Mucosa of descending colon (tissue), 3 donors: ENCODE measurements around the gene FALEC. TPM values are rescaled to one million over a fixed set of nuclear protein-coding genes. Genes with fewer than 3 reads are reported as not detected.

Experiments
- ATAC-seq: fragments of 200-7000 bp; cut with Tn5 transposase; one replicate; pipeline ENCODE4 v1.9.1; 2020; ENCODE audit warnings: mild to moderate bottlenecking, moderate library complexity
- DNase-seq, 3 donors: peaks; one replicate each; pipeline ENCODE4 v3.0.0-alpha.2; 2020
- H3K36me3 ChIP-seq: fragments of 200-600 bp; one replicate; pipeline ENCODE4 v1.8.0; 2021; ENCODE audit warnings: low read depth, mild to moderate bottlenecking
- H3K4me1 ChIP-seq: fragments of 200-600 bp; one replicate; pipeline ENCODE4 v1.8.0; 2021; ENCODE audit warnings: low read depth, mild to moderate bottlenecking
- H3K4me3 ChIP-seq: fragments of 200-600 bp; one replicate; pipeline ENCODE4 v1.8.0; 2021; ENCODE audit warnings: mild to moderate bottlenecking
- H3K9me3 ChIP-seq: fragments of 200-600 bp; one replicate; pipeline ENCODE4 v1.8.0; 2021; ENCODE audit warnings: mild to moderate bottlenecking
- CTCF ChIP-seq: fragments of 200-600 bp; IDR thresholded peaks from one replicate; pipeline ENCODE4 v1.8.0; 2022; ENCODE audit warnings: antibody characterized with exemption, mild to moderate bottlenecking
- intact Hi-C, 2 donors: fragments of 100-400 bp; cut with DNase I in 1 of 2; cut with micrococcal nuclease in 1 of 2; formaldehyde crosslinking; loops; one replicate each; pipeline versions ENCODE4 v1.11.0 to v1.11.1; 2022; cut with DNase I, micrococcal nuclease
- long read RNA-seq, 2 donors: library from polyadenylated mRNA; unstranded; transcript quantifications; one replicate each; pipeline ENCODE4 v2.0.0, GENCODE V29; 2019 to 2021
- total RNA-seq, 3 donors: library from RNA; stranded (reverse); fragmentation: NEBNext Ultra II Directional in 2 of 3; extraction: Animal tissue kit (Norgen Biotek cat#: 25700) in 2 of 3; gene quantifications; one replicate each; pipeline versions ENCODE4 v1.2.1 to v1.2.4, GENCODE V29; 2021 to 2023
- donor health status: DM: no; HTN: no; CAD: no; lungs with moderate emphysema.
- donor health status: DM: no; HTN: no; CAD: no.
- donor health status: DM: no; HTN: yes; CAD: no.

Gene FALEC
- not detected for total RNA-seq
- long read RNA-seq, donor 1, partial matches to known transcripts: 0 of 2 reads
- long read RNA-seq, donor 1, other reads (novel, unspliced or antisense): 2 of 2 reads
- long read RNA-seq, donor 2: 0 reads

- ATAC-seq (peak; percentile 98), DNase-seq (peak; percentile 95 to 98 (median 98))
- TF ChIP-seq CTCF: no peak
- peaks cover 16% of the 10 kb centered on the region for H3K4me1 ChIP-seq
- peak within 1 kb of the TSS; percentile 12 for H3K4me3 ChIP-seq
- no peaks in the 10 kb centered on the region for H3K36me3 ChIP-seq
- intact Hi-C loops: no loop called here
- no peaks in the 10 kb centered on the region for H3K9me3 ChIP-seq
Measured at GRCh38 chr1:150515328-150516049, at the start of gene FALEC. Gene FALEC, plus strand, starts transcription at chr1:150515752.

GRCh38 chr1:150466964-150467363 is 48.6 kb upstream of the FALEC start:
- no peak for TF ChIP-seq CTCF
- DNase-seq (no peak), ATAC-seq (no peak)
- Histone ChIP-seq H3K9me3 (no peaks in the 10 kb centered on the region), H3K4me1 (no peaks in the 10 kb centered on the region), H3K4me3 (no peak overlapping the region), H3K36me3 (no peaks in the 10 kb centered on the region)
- intact Hi-C loops: no loop called here

GRCh38 chr1:150469291-150469690 is 46.3 kb upstream of the FALEC start:
- no peak for TF ChIP-seq CTCF
- no peaks in the 10 kb centered on the region for H3K36me3 ChIP-seq
- no peaks in the 10 kb centered on the region for H3K9me3 ChIP-seq
- no peak for ATAC-seq
- intact Hi-C loops: no loop called here
- no peak overlapping the region for H3K4me3 ChIP-seq
- no peaks in the 10 kb centered on the region for H3K4me1 ChIP-seq
- no peak for DNase-seq

- intact Hi-C loops: no loop called here
- DNase-seq: no peak
- ATAC-seq: no peak
- TF ChIP-seq CTCF: no peak
- no peaks in the 10 kb centered on the region for H3K9me3 ChIP-seq
- no peak overlapping the region for H3K4me3 ChIP-seq
- no peaks in the 10 kb centered on the region for H3K36me3 ChIP-seq
- peaks cover 3% of the 10 kb centered on the region for H3K4me1 ChIP-seq
Measured at GRCh38 chr1:150472601-150473200, 42.9 kb upstream of the FALEC start.

GRCh38 chr1:150473659-150474058 is 41.9 kb upstream of the FALEC start:
- no peak overlapping the region for H3K4me3 ChIP-seq
- H3K9me3 ChIP-seq: no peaks in the 10 kb centered on the region
- no peaks in the 10 kb centered on the region for H3K36me3 ChIP-seq
- no peak for DNase-seq
- peaks cover 7% of the 10 kb centered on the region for H3K4me1 ChIP-seq
- intact Hi-C loops: no loop called here
- ATAC-seq: no peak
- TF ChIP-seq CTCF: no peak
